ENCODE data around the gene AHDC1. TPM values are rescaled to one million over a fixed set of nuclear protein-coding genes. Genes with fewer than 3 reads are reported as not detected.
A peak's percentile ranks its signal among the peaks of the same experiment; 100 is the strongest.
"Not testable (repeated sequence)": the region's sequence is repeated elsewhere in the genome, so short reads cannot be mapped to it uniquely, and the experiment has no call there.

Gene AHDC1
- total RNA-seq, 1 donor, result 14.6 TPM

DNA sequence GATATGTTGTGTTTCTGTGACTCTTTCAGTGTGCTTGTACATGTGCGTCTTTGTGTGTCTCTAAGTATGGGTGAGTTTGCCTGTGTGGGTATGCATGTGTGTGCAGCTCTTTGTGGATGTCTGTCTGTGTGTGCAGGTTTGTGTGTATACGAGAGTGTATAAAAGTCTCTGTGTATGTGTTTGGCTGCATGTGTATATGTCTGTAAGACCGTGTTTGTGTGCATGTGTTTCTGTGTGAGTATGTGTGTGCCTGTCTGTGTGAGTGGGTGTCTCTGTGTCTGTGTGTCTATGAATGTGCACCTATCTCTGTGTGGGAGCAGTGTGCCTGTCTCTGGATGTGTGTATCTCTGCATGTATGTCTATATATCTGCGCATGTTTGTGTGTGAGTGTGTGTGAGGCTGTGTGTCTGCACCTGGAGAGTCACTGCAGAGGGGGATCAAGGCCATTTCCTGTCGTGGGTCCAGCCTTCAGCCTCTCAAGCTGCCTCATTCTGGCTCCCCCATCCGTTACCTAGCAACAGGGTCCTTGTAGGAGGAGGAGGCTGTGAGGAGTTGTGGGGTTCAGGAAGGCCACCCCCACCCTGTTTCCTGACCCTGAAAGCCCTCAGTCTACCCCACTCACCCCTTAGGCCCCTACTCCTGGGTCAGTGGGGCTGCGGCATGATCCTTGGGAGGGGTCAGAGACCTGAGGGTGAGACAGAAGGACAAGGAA is 20.7 kb upstream of the AHDC1 start:
- TF ChIP-seq, protein P1, sequence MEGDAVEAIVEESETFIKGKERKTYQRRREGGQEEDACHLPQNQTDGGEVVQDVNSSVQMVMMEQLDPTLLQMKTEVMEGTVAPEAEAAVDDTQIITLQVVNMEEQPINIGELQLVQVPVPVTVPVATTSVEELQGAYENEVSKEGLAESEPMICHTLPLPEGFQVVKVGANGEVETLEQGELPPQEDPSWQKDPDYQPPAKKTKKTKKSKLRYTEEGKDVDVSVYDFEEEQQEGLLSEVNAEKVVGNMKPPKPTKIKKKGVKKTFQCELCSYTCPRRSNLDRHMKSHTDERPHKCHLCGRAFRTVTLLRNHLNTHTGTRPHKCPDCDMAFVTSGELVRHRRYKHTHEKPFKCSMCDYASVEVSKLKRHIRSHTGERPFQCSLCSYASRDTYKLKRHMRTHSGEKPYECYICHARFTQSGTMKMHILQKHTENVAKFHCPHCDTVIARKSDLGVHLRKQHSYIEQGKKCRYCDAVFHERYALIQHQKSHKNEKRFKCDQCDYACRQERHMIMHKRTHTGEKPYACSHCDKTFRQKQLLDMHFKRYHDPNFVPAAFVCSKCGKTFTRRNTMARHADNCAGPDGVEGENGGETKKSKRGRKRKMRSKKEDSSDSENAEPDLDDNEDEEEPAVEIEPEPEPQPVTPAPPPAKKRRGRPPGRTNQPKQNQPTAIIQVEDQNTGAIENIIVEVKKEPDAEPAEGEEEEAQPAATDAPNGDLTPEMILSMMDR (IDR thresholded peaks at IDR 0.05; ENCODE audit: insufficient read depth, low read length), result no peak
- DNase-seq (ENCODE audit: low read depth), result no peak
- no peak overlapping the region for H3K4me3 ChIP-seq (ENCODE audit: low read depth, low read length)

DNA sequence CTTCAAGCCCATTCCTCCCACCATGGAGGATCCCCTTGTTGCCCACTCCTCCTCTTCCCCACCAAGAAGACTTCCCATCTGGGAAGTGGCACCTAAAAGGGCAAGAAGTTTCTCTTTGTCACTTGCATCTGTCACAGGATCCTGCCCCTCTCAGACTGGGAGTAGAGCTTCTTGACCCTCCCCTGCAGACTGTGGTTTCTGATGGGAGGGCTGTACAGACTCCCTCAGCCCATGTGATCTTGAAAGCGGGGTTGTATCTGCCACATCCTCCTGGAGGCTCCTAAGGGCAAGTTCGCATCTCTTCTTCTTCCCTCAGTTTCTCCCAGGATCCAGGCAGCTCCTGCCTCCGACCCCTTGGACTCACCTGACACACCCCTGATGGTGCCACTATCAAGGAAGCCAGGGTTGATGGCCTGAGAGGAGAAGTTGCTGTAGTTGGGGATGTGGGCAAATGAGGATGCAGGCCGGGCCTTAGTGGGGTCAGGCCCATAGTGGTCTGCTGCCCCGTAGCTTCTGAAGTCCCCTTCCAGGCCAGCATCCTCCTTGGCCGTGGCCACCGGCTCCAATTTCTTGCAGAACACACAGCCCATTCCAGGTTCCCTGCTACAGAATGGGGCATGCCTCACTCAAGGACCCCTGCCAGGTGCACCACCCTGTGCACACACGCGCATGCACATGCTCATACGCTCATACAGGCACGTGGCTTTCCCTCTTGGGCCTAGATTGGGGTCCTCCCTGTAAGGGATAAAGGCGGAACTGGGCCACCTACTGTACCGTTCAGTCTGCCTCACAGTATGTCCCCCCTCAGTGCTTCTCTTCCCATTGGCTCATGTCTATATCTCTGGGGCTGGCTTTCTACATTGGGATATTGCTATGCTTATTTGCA is 19.6 kb upstream of the AHDC1 start:
- TF ChIP-seq, protein P1 (IDR thresholded peaks at IDR 0.05; ENCODE audit: insufficient read depth, low read length), result no peak
- DNase-seq (ENCODE audit: low read depth), result no peak
- H3K4me3 ChIP-seq (ENCODE audit: low read depth, low read length), result no peak overlapping the region

DNA sequence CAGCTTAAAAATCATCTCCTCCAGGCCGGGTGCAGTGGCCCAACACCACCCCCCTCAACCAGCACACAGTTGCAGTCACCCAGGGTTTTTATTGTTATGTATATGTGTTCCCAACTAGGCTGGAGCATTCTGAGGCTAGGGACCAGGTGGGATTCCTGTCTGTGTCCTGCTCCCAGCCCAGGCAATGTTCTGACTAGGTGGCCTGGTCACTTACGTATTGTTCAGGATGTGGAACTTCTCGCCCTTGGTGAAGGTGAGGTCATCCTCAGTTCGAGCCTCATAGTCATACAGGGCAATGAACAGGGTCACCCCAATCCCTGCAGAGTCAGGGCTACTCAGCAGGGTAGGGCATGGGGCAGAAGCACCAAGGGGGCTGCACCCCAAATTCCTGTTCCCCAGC is 18.9 kb upstream of the AHDC1 start:
- H3K4me3 ChIP-seq (ENCODE audit: low read depth, low read length), result no peak overlapping the region
- TF ChIP-seq, protein P1 (IDR thresholded peaks at IDR 0.05; ENCODE audit: insufficient read depth, low read length), result no peak
- no peak for DNase-seq (ENCODE audit: low read depth)

DNA sequence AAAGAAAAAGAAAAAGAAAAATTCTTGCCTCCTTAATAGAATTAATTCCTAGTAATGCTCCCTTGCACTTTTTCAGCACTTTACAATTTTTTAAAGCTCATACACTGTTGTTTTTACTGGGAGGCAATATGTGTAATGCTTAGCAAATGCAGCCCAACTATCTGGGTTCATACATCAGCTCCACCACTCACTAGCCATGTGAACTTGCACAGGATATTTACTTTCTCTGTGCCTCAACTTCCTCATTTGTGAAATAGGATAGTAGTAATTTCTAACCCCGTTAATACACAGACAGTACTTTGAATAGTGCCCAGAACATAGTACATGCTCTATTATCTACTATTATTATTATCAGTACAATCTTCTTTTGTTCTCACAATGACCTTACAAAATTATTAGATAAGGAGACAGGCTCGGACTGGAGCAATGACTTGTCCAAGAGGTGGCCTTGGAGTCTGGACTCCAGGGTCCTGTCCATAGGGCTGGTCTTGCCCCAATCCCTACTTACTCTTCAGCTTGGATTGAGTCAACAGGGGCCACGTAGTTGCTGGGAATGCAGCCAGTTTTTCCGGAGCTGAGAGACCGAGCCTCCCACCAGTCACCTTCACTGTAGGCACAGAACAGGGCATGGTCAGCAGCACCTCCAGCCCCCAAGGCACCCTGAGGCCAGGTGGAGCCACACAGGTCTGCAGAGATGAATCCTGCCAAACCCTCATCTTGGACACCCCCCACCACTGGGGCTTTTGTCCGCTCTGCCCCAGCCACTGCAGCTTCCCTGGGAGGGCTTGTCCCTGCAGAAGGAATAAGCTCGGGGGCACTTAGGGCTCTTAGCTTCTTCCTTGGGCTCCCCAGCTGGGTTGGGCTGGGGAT is 17.3 kb upstream of the AHDC1 start:
- TF ChIP-seq, protein P1 (IDR thresholded peaks at IDR 0.05; ENCODE audit: insufficient read depth, low read length), result no peak
- DNase-seq (ENCODE audit: low read depth), result peak; percentile 48
- H3K4me3 ChIP-seq (ENCODE audit: low read depth, low read length), result no peak overlapping the region

DNA sequence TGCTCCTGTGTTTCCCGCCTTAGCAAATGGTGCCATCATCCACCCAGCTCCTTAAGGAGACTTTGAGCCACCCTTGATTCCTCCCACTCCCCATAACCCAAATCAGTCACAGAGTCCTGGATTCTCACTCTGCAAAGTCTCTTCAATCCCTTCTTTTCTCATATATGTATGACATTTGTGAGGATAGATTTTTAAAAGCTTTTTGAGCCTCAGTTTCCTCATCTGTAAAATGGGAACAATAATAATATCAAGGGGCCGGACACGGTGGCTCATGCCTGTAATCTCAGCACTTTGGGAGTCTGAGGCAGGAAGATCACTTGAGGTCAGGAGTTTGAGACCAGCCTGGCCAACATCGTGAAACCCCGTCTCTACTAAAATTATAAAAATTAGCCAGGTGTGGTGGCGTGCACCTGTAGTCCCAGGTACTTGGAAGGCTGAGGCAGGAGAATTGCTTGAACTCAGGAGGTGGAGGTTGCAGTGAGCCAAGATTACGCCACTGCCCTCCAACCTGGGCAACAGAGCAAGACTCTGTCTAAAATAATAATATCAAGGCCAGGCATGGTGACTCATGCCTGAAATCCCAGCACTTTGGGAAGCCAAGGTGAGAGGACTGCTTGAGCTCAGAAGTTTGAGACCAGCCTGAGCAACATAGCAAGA is 16.0 kb upstream of the AHDC1 start:
- not testable (repeated sequence) for DNase-seq (ENCODE audit: low read depth); H3K4me3 ChIP-seq (ENCODE audit: low read depth, low read length)

DNA sequence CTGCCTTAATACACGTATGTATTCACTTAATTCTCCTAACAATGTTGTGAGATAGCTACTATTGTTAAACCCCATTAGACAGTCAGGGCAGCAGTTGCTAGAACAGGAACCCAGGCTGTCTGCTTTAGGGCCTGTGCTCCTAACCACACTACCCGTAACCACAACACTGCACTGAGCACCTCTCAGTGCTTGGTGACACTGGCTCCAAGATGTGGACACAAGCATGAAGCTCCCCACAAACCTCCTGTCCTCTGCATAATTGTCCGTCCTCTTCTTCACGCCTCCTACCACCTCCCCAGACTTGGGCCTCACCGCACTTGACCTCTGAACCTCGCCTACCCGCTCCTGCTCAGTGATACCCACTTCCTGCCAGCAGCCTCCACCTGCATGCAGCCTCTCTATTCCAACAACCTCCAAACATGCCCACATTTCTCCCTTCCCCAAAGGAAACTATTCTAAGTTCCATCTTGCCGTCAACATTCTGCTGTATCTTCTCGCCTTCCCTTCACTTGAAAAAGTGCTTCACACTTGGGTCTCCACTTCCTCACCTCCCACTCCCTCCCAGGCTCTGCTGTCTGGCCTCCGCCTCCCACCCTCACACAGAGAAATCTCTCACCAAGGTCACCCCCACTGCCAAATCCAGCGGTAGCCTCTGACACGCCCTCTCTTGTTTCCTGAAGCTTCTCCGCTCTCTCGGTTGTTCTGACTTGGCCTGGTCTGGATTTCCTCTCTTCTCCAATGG is 14.6 kb upstream of the AHDC1 start:
- DNase-seq (ENCODE audit: low read depth), result no peak
- TF ChIP-seq, protein P1 (IDR thresholded peaks at IDR 0.05; ENCODE audit: insufficient read depth, low read length), result no peak
- no peak overlapping the region for H3K4me3 ChIP-seq (ENCODE audit: low read depth, low read length)

Data from fibroblast of the aortic adventitia (primary cell).